ENCODE data around the gene DLEC1. TPM values are rescaled to one million over a fixed set of nuclear protein-coding genes. Genes with fewer than 3 reads are reported as not detected.

DLEC1 gene
- total and polyA plus RNA-seq, 9 of the 15 experiments (the other 6 are each of a cell fraction or from before 2014, with no cell fraction given): 0.07 to 0.08 TPM; not detected in 7

DNA sequence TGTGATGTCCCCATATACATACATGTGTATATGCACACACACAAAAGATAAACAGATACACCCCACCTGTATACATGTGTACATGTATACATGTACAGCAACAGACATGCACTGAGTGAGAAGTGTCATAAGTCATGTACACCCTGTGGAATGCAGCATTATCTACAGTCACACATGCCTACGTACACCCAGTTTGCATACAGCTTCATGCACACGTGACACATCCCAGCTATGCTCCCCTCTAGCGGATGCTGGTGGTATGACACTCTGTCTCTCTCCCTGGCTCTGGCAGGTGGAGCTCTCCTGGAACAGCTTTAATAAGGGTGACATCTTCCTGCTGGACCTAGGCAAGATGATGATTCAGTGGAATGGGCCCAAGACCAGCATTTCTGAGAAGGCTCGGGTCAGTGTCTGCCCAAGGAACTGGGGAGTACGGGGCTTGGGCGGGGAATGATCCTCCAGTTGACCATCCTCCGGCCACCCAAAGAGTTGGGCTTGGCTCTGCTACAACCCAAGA is 42.2 kb upstream of the DLEC1 start (continued):
- TF ChIP-seq KAT7 (CRISPR knock-in tag; IDR thresholded peaks at IDR 0.05; ENCODE audit: borderline replicate concordance): no peak
- no peak; the same call in 1 of the 2 replicates for TF ChIP-seq MYNN (IDR thresholded peaks at IDR 0.05)
- TF ChIP-seq MYNN (CRISPR knock-in tag; IDR thresholded peaks at IDR 0.05): no peak
- peak; percentile 79 for TF ChIP-seq PHF20 (IDR thresholded peaks at IDR 0.05; ENCODE audit: partially characterized antibody)
- TF ChIP-seq ZNF592 (IDR thresholded peaks at IDR 0.05): peak; percentile 96
- TF ChIP-seq NFE2L1 (tag; IDR thresholded peaks at IDR 0.05; ENCODE audit: borderline replicate concordance, low read depth): no peak
- TF ChIP-seq ATF3 (IDR thresholded peaks at IDR 0.05): peak; percentile 57
- peak; percentile 70; the same call in 1 of the 2 replicates for TF ChIP-seq ATF3 (CRISPR knock-in tag; conservative IDR thresholded peaks at IDR 0.05)
- TF ChIP-seq ZFX (CRISPR knock-in tag; IDR thresholded peaks at IDR 0.05): no peak
- TF ChIP-seq ZC3H8 (IDR thresholded peaks at IDR 0.05): no peak
- no peak for TF ChIP-seq CBX1 (IDR thresholded peaks at IDR 0.05; ENCODE audit: low read depth)
- TF ChIP-seq, protein P1, sequence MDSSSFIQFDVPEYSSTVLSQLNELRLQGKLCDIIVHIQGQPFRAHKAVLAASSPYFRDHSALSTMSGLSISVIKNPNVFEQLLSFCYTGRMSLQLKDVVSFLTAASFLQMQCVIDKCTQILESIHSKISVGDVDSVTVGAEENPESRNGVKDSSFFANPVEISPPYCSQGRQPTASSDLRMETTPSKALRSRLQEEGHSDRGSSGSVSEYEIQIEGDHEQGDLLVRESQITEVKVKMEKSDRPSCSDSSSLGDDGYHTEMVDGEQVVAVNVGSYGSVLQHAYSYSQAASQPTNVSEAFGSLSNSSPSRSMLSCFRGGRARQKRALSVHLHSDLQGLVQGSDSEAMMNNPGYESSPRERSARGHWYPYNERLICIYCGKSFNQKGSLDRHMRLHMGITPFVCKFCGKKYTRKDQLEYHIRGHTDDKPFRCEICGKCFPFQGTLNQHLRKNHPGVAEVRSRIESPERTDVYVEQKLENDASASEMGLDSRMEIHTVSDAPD (CRISPR knock-in tag; IDR thresholded peaks at IDR 0.05): no peak
- TF ChIP-seq ZNF57 (CRISPR knock-in tag; IDR thresholded peaks at IDR 0.05): no peak
- TF ChIP-seq ARID2 (IDR thresholded peaks at IDR 0.05): peak; percentile 100
- peak; percentile 81 for TF ChIP-seq CBFA2T3 (IDR thresholded peaks at IDR 0.05)
- no peak for TF ChIP-seq SETDB1 (IDR thresholded peaks at IDR 0.05; ENCODE audit: low read length)
- TF ChIP-seq FOXK2 (conservative IDR thresholded peaks at IDR 0.05 in 1 of 2, IDR thresholded peaks at IDR 0.05 in 1 of 2; ENCODE audit: low read depth in 2 of 2): peak; percentile 89 to 92
- TF ChIP-seq ATF2 (CRISPR knock-in tag; IDR thresholded peaks at IDR 0.05): no peak
- TF ChIP-seq ZNF124 (CRISPR knock-in tag; IDR thresholded peaks at IDR 0.05): no peak
- TF ChIP-seq DIDO1 (tag; IDR thresholded peaks at IDR 0.05; ENCODE audit: low read depth): peak; percentile 74
- peak; percentile 41 to 58 for TF ChIP-seq NRF1 (conservative IDR thresholded peaks at IDR 0.05 in 1 of 2, IDR thresholded peaks at IDR 0.05 in 1 of 2)
- TF ChIP-seq FOS (IDR thresholded peaks at IDR 0.05; ENCODE audit: extremely low read depth, insufficient read length): peak; percentile 1
